HG02938 (cell line): ENCODE data around the gene GADD45GIP1.
"Not testable (repeated sequence)": the region's sequence is repeated elsewhere in the genome, so short reads cannot be mapped to it uniquely, and the experiment has no call there.

Experiments used
- ATAC-seq: cut with Tn5 transposase; IDR thresholded peaks from one replicate; pipeline ENCODE4 v1.9.1; 2021; ENCODE audit warnings: mild to moderate bottlenecking, moderate library complexity; ENCODE audit not compliant: unreplicated experiment

The GADD45GIP1 gene

DNA sequence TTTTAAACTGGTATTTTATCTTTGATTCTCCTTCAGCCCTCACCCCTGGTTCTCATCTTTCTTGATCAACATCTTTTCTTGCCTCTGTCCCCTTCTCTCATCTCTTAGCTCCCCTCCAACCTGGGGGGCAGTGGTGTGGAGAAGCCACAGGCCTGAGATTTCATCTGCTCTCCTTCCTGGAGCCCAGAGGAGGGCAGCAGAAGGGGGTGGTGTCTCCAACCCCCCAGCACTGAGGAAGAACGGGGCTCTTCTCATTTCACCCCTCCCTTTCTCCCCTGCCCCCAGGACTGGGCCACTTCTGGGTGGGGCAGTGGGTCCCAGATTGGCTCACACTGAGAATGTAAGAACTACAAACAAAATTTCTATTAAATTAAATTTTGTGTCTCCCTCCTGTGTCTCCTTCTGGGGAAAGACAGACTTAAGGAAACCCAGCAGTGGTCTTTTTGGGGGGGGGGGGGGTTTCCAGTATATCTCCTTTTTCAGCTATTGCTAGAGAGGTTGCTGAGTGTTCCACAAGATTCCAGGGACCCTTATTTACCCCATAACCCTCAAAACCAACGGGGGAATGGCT is 12.8 kb downstream of the GADD45GIP1 start:
- no peak for ATAC-seq

DNA sequence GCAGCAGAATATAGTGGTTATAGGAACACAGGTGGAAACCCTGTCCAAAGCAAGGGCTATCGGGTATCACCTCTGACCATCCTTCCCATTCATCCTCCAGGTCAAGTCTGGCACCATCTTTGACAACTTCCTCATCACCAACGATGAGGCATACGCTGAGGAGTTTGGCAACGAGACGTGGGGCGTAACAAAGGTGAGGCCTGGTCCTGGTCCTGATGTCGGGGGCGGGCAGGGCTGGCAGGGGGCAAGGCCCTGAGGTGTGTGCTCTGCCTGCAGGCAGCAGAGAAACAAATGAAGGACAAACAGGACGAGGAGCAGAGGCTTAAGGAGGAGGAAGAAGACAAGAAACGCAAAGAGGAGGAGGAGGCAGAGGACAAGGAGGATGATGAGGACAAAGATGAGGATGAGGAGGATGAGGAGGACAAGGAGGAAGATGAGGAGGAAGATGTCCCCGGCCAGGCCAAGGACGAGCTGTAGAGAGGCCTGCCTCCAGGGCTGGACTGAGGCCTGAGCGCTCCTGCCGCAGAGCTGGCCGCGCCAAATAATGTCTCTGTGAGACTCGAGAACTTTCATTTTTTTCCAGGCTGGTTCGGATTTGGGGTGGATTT is 13.5 kb downstream of the GADD45GIP1 start:
- ATAC-seq: no peak

DNA sequence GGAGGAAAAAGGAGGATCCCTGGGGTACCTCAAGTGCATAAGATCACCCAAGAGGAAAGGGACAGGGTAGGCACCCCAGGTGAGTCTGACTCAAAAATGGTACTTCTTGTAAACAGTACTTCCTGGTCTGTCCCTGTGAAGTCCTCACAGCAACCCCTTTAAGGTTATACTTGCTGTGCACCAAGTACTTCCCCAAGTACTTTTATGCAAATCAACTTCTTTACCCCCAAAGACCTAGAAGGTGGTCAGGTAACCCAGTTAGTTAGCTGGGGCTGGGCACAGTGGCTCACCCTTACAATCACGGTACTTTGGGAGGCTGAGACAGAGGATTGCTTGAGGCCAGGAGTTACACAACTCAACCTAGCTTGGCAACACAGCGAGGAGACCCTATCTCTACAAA is 16.1 kb downstream of the GADD45GIP1 start:
- no peak for ATAC-seq

DNA sequence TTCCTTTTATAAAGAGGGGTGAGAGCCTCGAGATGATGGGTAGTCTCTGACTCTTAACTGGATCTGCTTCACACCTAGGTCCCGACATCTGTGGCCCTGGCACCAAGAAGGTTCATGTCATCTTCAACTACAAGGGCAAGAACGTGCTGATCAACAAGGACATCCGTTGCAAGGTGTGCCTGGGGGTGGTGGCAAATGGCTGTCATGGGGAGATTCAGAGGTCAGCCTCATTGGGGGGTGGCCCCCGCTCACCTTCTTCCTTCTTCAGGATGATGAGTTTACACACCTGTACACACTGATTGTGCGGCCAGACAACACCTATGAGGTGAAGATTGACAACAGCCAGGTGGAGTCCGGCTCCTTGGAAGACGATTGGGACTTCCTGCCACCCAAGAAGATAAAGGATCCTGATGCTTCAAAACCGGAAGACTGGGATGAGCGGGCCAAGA is 17.0 kb downstream of the GADD45GIP1 start:
- ATAC-seq: no peak

DNA sequence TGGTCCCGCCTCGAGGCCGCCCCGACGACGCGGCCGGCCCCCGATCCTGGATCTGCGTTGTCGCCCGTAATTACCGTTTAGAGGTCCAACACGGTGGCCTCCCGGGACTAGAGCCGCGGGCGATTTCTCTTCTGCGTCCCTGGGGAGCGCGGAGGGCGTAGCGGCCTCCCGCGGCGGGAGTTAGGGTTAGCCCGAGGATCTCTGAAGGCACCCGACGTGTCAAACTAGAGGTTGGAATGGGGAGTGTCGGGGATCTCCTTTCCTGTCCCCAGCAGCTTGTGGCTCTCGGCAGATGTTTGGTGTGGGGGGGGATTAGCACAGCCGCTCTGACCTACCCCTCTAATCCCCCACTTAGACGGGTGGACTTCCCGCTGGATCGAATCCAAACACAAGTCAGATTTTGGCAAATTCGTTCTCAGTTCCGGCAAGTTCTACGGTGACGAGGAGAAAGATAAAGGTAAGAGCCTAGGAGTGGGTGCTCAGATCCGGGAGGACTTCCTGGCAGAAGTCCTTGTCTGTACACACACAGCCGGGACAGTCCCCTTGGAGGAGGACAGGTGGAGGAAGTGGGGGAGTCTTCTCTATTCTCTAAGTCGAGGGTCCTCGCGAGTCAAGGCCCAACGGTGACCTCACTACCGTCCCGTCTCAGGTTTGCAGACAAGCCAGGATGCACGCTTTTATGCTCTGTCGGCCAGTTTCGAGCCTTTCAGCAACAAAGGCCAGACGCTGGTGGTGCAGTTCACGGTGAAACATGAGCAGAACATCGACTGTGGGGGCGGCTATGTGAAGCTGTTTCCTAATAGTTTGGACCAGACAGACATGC is 18.0 kb downstream of the GADD45GIP1 start:
- no peak for ATAC-seq

DNA sequence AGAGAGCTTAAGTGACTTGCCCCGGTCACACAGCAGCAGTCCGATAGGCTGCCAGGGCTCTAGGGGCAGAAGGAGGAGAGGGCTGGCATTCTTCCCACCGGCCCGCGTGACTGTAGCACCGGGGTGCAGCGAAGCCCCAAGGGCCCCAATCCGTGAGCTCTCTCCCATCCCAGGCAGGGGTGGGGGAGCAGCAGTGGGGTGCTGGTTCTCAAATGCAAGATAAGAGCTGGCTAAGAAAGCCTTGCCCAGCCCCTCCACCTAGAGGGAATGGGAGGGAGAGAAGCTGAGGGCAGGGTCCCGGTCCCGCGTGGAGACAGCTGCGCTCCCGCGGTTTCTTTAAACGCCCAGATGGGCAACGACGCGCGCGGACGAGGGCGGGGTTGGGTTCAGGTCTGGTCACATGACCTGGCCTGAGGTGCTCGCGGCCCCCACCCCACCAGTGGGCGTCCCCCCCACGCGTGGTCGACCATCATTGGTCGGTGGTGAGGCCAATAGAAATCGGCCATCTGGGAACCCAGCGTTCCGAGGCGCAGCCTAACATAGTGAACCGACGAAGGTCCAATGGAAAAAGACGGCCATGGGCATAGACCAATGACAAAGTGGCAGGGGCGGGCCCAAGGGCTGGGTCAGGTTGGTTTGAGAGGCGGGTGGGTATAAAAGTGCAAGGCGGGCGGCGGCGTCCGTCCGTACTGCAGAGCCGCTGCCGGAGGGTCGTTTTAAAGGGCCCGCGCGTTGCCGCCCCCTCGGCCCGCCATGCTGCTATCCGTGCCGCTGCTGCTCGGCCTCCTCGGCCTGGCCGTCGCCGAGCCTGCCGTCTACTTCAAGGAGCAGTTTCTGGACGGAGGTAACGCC is 18.9 kb downstream of the GADD45GIP1 start, which contains the start of gene CALR:
Gene CALR (plus strand): TSS at position 683 of the 852 bp plus-strand sequence. CDS start 71 bp downstream, at position 754.
- peak; percentile 86 for ATAC-seq

DNA sequence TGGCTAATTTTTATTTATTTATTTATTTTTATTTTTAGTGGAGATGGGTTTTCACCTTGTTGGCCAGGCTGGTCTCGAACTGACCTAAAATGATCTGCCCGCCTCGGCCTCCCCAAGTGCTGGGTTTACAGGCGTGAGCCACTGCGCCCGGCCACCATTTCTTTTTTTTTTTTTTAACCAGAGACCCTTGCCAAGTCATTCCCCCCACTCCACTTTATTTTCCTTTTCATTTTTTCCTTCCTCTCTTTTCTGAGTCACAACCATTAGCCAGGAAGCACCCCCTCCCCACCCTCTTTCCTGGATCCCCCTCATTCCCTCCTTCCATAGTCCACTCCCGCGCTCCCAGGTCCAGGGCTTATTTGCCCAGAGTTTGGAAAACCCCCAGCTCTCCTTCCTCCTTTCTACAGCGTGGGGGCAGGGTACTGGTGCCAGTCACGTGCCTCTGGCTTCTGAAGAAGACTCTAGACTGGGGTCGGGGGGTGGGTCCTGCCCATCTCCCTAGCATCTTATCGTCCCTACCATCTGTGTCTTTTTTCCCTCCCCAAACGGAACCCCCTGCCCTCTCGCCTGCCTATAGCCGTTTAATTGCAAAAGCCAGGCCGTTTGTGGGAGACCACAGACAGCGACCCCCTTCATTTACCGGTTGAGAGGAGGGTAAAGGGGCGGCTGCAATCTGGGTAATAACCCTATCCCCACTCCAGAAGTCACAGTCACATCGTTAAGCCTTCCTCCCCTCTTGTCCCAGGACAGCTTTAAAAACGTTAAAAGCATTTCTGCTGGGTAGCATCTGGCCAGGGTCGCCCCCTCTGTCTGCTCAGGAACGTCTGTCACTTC is 19.7 kb downstream of the GADD45GIP1 start:
- no peak for ATAC-seq

DNA sequence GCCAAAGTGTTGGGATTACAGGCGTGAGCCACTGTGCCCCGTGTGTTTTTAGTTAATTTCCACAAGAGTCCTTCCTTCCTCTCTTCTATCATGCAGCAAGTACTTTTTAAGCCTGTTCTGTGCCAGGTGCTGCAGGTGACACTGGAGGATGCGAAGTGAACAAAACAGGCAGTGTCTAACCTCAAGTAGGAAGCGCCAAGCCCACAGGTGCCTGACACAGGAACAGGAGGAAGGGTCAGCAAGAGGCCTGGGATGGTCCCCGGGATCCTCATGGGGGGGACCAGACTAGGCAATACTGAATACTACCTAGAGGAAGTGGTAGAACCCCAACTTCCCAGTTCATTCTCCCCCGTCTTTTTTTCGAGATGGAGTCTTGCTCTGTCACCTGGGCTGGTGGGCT is 20.4 kb downstream of the GADD45GIP1 start:
- no peak for ATAC-seq

DNA sequence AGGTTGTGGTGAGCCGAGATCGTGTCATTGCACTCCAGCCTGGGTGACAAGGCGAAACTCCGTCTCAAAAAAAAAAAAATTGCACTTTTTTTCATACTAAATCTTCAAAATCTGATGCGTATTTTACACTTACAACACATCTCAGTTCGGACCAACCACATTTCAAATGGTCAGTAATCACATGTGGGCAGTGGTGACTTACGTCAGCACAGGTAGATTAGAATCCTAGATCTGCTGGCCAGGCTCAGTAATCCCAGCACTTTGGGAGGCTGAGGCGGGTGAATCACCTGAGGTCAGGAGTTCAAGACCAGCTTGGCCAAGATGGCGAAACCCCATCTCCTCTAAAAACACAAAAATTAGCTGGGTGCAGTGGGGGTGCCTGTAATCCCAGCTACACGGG is 22.0 kb downstream of the GADD45GIP1 start:
- ATAC-seq: no peak

DNA sequence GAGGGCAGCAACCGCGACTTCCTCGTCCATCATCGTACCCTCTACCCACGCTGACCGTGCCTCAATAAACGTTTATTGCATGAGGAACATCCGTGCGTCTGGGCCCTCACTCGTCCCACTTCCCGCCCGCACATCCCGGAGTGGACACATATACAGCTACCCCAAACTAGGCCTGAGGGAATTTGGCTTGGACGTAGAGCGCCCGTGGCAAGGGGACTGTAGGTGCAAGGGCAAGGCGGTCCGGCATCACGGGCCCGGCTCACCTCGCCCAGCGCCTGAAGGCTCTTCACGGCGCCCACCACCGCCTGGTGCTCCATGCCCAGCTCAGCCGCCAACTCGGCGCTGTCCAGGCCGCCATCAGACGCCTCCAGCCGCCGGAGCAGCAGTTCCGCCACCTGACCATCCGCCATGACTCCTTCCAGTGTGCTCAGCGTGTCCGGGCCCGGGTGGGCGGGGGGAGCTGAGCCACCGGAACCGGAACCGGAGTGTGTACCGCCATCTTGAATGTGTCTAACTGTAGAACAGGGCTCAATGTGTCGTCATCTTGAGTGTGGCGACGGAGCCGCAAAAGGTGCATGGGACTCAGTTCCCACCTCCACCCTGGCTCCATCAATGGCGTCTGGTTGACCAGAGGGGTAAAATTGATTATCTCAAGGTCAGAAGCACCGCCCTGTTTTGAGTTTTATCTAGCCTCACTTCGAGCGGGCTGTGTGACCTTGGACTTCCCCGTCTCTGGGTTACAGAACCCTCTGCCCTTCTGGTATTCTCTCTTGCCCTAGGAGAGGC is 23.5 kb downstream of the GADD45GIP1 start, which contains the start of gene FARSA:
Gene FARSA (minus strand): TSS at position 425 of the 786 bp plus-strand sequence. CDS start 15 bp downstream, at position 410.
- peak; percentile 38 for ATAC-seq

DNA sequence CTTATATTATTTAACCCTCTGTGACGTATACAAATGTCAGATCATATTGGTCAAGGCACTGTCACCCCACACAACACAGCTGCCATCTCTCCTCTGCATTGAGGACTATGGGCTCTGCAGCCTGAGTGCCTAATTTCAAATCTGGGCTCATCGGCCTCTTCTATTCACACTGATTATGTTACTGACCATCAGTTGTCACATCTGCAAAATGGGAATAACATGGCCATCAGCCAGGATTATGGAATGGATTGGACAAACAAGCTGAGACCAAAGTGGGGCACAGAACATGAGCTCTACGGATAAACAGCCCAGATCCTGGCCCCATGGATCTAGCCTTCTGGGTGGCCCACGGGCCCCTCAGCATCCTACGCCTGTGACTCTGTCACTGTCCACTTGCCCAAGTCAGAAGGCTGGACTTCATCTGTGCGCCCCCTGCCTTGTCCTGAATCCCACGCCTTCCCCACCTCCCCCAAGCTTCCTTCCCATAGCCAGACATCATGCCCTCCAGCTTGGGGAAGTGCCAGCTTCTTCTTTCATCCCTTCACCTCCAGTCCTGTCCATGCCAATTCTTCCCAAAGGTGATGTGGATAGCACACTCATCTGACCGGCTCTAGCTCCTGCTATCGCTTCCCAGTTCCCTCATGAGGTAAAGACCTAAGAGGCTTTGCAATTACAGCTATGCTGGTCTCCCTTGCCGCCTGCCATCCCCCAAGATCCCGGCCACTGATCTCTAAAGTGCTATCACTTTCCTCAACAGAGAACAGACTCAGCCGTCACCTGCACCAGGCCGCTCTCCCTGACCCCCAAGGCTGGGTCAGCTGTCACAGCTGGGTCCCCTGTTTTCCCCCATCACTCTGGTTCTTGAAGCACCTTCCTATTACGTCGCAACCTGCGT is 24.4 kb downstream of the GADD45GIP1 start:
- no peak for ATAC-seq

DNA sequence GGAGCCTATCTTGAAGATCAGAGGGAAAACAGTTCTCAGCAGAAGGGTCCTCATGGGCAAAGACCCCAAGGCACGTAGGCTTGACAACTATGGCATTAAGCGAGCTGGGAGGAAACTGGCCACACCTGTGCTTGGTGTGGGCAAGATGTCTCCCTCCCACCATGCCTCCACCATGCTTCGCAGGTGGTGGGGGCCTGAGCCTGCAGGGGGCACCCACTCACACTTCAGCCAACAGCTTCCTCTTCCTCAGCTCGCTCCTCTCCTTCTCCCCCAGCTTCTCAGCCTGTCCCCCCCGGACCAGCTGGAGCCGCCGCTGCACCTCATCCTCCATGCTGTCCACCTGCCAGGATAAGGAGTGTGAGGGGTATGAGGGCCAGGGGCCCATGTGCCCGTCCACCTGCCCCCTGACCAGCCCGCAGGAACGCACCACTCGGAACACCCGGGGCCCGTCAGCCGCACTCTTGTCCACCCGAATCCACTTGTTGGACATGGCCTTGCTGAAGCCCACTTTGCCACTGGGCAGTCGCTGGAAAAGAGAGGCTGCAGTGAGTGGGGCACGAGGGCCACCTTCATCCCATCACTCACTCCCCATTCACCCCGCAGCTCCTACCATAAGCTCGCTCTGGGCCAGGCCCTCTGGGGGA is 26.9 kb downstream of the GADD45GIP1 start:
- ATAC-seq: no peak

DNA sequence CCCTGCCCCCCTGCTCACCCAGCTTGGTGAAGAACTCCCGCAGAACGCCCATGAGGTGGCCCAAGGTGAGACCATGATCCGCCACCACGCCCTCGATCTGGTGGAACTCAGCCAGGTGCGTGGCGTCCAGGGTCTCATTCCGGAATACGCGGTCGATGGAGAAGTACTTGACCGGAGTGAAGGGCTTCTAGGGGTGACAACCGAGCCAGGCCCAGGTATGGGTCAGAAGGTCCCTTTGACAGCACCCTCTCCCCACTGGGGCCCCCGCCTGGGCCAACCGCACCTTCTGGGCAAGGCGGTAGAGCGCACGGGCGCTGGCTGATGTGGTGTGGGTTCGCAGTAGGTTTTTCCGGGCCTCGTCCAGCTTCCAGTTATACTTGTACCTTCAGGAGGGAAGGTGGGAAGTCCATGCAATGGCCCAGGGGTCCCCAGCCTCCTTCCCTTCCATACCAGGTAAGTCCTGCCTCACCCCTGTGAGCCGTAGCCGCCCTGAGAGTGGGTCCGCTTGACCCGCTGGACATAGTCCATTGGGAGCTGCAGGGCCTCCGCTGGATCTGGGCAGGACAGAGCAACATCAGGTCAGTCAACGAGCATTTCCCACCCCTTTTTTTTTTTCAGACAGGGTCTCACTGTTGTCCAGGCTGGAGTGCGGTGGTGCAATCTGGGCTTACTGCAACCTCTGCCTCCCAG is 32.3 kb downstream of the GADD45GIP1 start:
- no peak for ATAC-seq

DNA sequence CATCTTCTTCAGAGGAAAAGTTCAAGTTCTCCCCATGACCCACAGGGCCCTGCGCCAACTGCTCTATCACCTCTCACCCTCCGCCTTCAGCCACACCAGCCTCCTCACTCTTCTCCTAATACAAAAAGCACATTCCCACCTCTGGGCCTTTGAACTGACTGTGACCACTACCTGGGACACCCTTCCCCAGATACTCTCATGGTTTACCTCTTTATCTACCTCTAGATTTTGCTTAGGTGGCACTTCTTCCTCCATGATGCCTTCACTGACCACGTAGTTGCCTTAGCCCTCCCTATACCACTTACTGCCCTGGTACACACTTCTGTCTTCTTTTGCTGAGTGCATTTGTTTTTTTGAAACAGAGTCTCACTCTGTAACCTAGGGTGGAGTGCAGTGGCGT is 34.1 kb downstream of the GADD45GIP1 start:
- no peak for ATAC-seq

DNA sequence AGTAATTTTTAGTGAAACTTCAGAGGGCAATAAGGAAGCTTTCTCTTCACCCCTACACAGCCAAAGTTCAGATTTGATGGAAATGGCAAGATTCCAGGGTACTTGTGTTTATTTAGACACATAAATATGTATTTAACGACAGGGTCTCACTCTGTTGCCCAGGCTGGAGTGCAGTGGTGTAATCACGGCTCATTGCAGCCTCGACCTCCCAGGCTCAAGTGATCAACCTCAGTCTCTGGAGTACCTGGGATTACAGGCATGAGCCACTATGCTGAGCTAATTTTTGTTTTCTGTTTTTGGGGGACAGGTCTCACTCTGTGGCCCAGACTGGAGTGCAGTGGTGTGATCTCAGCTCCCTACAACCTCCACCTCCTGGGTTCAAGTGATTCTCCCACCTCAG is 36.0 kb downstream of the GADD45GIP1 start:
- no peak for ATAC-seq

DNA sequence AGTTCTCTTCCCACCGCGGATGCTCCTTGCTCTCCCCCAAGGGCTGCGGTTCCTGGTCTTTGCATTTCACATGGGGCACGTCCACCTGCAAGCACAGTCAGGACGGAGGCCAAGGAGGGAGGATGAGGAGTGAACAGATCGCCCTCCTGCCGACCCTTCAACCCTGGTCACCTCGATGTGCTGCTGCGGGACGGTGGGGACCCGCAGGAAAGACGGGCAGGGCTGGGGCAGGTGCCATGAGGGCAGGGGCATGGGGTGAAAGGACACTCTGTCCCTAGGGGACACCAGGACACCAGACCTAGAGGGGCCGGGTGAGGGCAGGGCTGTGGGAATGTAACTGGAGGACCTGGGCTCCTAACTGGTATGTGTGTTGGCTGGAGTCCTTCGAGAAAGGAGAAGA is 38.8 kb downstream of the GADD45GIP1 start:
- no peak for ATAC-seq

DNA sequence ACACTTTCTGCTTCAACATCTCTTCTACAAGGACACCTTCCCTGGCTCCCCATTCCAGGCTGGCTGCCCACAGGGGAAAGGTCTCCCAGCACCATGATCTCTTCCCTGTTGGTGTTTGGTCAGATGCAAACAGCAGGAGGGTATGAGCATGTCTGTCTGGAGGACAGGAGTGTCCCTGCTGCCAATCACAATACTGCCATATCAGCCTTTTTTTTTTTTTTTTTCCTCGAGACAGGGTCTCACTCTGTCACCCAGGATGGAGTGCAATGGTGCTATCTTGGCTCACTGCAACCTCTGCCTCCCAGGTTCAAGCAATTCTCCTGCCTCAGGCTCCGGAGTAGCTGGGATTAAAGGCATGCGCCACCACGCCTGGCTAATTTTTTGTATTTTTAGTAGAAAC is 41.2 kb downstream of the GADD45GIP1 start:
- ATAC-seq: not testable (repeated sequence)
